ENCODE results near the gene NFIA.

Gene NFIA

GRCh38 chr1:61278966-61279365 is 196.6 kb downstream of the NFIA start:
- no peak overlapping the region for H3K9ac ChIP-seq (ENCODE audit: low read length)
- H3K27me3 ChIP-seq (ENCODE audit: control insufficient read depth, insufficient read depth, low read length): no peaks in the 10 kb centered on the region
- no peak overlapping the region for H3K4me3 ChIP-seq (ENCODE audit: low read length)
- H3K36me3 ChIP-seq (ENCODE audit: control insufficient read depth, low read depth, low read length): no peaks in the 10 kb centered on the region
- H3K9me3 ChIP-seq (ENCODE audit: control insufficient read depth, low read depth, low read length): no peaks in the 10 kb centered on the region
- H3K4me1 ChIP-seq (ENCODE audit: control insufficient read depth, low read depth, low read length): peaks cover 16% of the 10 kb centered on the region
- no peak overlapping the region for H3K27ac ChIP-seq (ENCODE audit: low read length)

GRCh38 chr1:61279570-61279969 is 197.2 kb downstream of the NFIA start:
- Histone ChIP-seq H3K9ac (ENCODE audit: low read length) (no peak overlapping the region), H3K4me3 (ENCODE audit: low read length) (no peak overlapping the region), H3K9me3 (ENCODE audit: control insufficient read depth, low read depth, low read length) (no peaks in the 10 kb centered on the region), H3K27ac (ENCODE audit: low read length) (no peak overlapping the region), H3K4me1 (ENCODE audit: control insufficient read depth, low read depth, low read length) (peaks cover 21% of the 10 kb centered on the region), H3K27me3 (ENCODE audit: control insufficient read depth, insufficient read depth, low read length) (no peaks in the 10 kb centered on the region), H3K36me3 (ENCODE audit: control insufficient read depth, low read depth, low read length) (no peaks in the 10 kb centered on the region)

DNA sequence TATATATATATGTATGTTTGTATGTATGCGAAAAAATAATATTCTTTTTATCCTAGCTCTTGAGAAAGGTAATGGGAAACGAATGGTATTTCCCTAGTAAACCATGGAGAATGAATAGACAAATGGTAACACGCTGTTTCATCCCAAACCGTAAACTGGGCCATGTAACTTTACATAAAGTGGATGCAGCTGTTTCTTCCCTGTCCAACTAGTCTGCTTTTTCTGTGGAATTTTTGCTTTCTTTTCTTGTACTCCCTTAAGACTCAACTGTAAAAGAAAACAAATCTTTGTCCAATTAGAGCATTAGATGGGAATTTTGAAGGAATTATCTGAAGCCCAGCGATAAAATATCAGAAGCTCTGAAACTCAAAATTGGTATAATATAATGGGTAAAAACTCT is 198.1 kb downstream of the NFIA start:
- Histone ChIP-seq H3K4me3 (ENCODE audit: low read length) (no peak overlapping the region), H3K9me3 (ENCODE audit: control insufficient read depth, low read depth, low read length) (no peaks in the 10 kb centered on the region), H3K27ac (ENCODE audit: low read length) (no peak overlapping the region), H3K36me3 (ENCODE audit: control insufficient read depth, low read depth, low read length) (no peaks in the 10 kb centered on the region), H3K4me1 (ENCODE audit: control insufficient read depth, low read depth, low read length) (peaks cover 30% of the 10 kb centered on the region), H3K9ac (ENCODE audit: low read length) (no peak overlapping the region), H3K27me3 (ENCODE audit: control insufficient read depth, insufficient read depth, low read length) (no peaks in the 10 kb centered on the region)

DNA sequence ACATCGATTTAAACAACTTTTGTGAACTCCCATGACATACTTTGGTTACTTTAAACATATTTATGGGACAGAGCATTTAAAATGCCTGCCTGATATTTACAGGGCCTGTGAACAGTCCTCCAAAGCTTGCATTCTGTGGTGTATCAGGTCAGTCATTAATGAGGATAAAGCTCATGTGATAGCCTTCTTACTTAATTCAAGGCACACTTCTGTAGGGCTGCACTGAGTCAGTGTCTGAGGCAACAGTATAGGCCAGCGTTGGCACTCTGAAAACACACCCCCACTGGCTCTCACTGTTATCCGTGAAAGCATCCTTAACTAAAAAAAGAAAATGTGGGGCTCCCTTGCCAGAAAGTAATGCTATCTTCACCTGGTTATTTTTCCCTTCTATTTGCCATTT is 200.0 kb downstream of the NFIA start:
- no peak overlapping the region for H3K4me3 ChIP-seq (ENCODE audit: low read length)
- no peaks in the 10 kb centered on the region for H3K27me3 ChIP-seq (ENCODE audit: control insufficient read depth, insufficient read depth, low read length)
- no peaks in the 10 kb centered on the region for H3K36me3 ChIP-seq (ENCODE audit: control insufficient read depth, low read depth, low read length)
- no peaks in the 10 kb centered on the region for H3K9me3 ChIP-seq (ENCODE audit: control insufficient read depth, low read depth, low read length)
- H3K27ac ChIP-seq (ENCODE audit: low read length): no peak overlapping the region
- peaks cover 30% of the 10 kb centered on the region for H3K4me1 ChIP-seq (ENCODE audit: control insufficient read depth, low read depth, low read length)
- no peak overlapping the region for H3K9ac ChIP-seq (ENCODE audit: low read length)

DNA sequence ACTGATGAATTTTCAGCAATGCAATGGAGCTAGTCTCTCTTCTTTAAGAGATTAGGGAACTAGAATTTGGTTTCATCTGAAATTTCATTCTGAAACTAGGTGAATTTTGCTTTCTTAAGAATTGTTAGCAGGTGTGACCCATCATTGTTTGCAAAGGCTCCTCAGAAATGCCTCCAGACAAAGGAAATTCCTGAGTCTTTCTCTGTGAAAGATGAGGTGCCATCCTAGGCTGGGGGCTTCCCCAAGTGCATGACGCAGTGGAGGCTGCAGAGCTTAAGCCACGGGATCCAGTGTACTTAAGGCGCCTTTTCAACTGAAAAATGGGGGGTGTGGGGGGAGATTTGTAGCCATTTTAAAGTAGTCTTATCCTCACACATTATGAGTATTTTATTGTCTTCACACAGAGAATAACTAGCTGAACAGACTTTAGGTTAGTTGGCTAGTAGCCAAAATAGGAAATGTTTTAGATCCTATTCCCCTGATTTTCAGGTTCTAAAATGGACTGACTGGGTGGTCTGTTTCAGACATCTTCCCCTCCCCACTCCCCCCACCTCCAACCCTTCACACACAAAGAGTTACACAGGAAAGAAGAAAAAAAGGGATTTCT is 202.0 kb downstream of the NFIA start:
- peak overlapping the region; percentile 12 for H3K27ac ChIP-seq (ENCODE audit: low read length)
- no peak overlapping the region for H3K9ac ChIP-seq (ENCODE audit: low read length)

GRCh38 chr1:61284936-61285335 is 202.6 kb downstream of the NFIA start:
- no peaks in the 10 kb centered on the region for H3K36me3 ChIP-seq (ENCODE audit: control insufficient read depth, low read depth, low read length)
- no peaks in the 10 kb centered on the region for H3K9me3 ChIP-seq (ENCODE audit: control insufficient read depth, low read depth, low read length)
- no peaks in the 10 kb centered on the region for H3K27me3 ChIP-seq (ENCODE audit: control insufficient read depth, insufficient read depth, low read length)
- H3K27ac ChIP-seq (ENCODE audit: low read length): no peak overlapping the region
- peaks cover 29% of the 10 kb centered on the region for H3K4me1 ChIP-seq (ENCODE audit: control insufficient read depth, low read depth, low read length)
- no peak overlapping the region for H3K4me3 ChIP-seq (ENCODE audit: low read length)
- H3K9ac ChIP-seq (ENCODE audit: low read length): no peak overlapping the region

More for the DNA sequence above, 202.0 kb downstream of the NFIA start:
- H3K36me3 ChIP-seq (ENCODE audit: control insufficient read depth, low read depth, low read length): no peaks in the 10 kb centered on the region
- H3K9me3 ChIP-seq (ENCODE audit: control insufficient read depth, low read depth, low read length): no peaks in the 10 kb centered on the region
- no peaks in the 10 kb centered on the region for H3K27me3 ChIP-seq (ENCODE audit: control insufficient read depth, insufficient read depth, low read length)
- peaks cover 29% of the 10 kb centered on the region for H3K4me1 ChIP-seq (ENCODE audit: control insufficient read depth, low read depth, low read length)
- H3K4me3 ChIP-seq (ENCODE audit: low read length): peak overlapping the region; percentile 23

DNA sequence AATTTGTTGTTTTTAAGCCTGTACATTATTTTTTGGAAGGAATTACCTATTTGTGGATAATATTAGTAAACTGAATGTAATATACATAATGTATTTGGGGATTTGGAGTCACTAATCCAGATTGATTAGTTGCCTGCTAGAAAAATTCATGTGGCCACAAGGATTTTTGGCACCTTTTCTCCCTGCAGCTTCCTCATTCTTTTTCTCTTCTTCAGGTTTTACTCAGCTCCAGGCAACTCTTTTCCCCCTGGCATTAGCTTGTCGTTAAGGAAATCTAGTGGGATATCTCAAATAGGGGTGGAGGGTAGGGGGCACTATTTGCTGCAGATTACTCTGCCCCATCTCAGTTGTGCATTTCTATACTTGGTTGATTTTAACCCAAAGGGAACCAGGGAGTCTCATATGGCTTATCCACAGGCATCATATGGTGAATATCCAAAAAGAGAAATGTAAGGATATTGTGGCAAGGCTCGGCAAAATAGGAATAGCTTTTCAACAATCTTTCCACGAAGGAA is 203.1 kb downstream of the NFIA start:
- no peaks in the 10 kb centered on the region for H3K27me3 ChIP-seq (ENCODE audit: control insufficient read depth, insufficient read depth, low read length)

GRCh38 chr1:61287014-61287413 is 204.7 kb downstream of the NFIA start:
- no peaks in the 10 kb centered on the region for H3K36me3 ChIP-seq (ENCODE audit: control insufficient read depth, low read depth, low read length)
- no peak overlapping the region for H3K27ac ChIP-seq (ENCODE audit: low read length)
- H3K9ac ChIP-seq (ENCODE audit: low read length): no peak overlapping the region
- no peak overlapping the region for H3K4me3 ChIP-seq (ENCODE audit: low read length)
- no peaks in the 10 kb centered on the region for H3K9me3 ChIP-seq (ENCODE audit: control insufficient read depth, low read depth, low read length)
- H3K27me3 ChIP-seq (ENCODE audit: control insufficient read depth, insufficient read depth, low read length): no peaks in the 10 kb centered on the region
- peaks cover 36% of the 10 kb centered on the region for H3K4me1 ChIP-seq (ENCODE audit: control insufficient read depth, low read depth, low read length)

More for the DNA sequence above, 203.1 kb downstream of the NFIA start:
- Histone ChIP-seq H3K4me1 (ENCODE audit: control insufficient read depth, low read depth, low read length) (peaks cover 33% of the 10 kb centered on the region), H3K4me3 (ENCODE audit: low read length) (no peak overlapping the region), H3K9me3 (ENCODE audit: control insufficient read depth, low read depth, low read length) (no peaks in the 10 kb centered on the region), H3K9ac (ENCODE audit: low read length) (no peak overlapping the region), H3K36me3 (ENCODE audit: control insufficient read depth, low read depth, low read length) (no peaks in the 10 kb centered on the region), H3K27ac (ENCODE audit: low read length) (no peak overlapping the region)

DNA sequence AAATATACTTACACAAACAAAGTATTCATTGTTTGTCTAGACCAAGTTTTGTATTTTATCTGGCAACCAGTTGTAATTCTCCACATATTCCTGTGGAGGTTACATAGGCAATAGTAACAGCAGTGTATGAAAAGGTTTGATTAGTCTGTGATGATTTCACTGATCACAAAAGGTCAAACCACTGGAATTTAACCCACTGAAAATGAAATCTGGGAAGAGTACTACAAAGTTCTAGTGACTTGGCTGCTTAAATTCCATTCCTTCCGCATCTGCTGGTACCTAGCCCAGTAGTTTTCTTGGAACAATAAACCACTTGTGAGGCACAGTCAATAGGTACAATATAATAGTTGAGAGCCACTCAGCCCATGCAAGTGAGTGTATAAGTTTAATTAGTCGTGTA is 205.4 kb downstream of the NFIA start:
- Histone ChIP-seq H3K27me3 (ENCODE audit: control insufficient read depth, insufficient read depth, low read length) (no peaks in the 10 kb centered on the region), H3K36me3 (ENCODE audit: control insufficient read depth, low read depth, low read length) (no peaks in the 10 kb centered on the region), H3K4me1 (ENCODE audit: control insufficient read depth, low read depth, low read length) (peaks cover 32% of the 10 kb centered on the region), H3K4me3 (ENCODE audit: low read length) (no peak overlapping the region), H3K27ac (ENCODE audit: low read length) (no peak overlapping the region), H3K9ac (ENCODE audit: low read length) (no peak overlapping the region), H3K9me3 (ENCODE audit: control insufficient read depth, low read depth, low read length) (no peaks in the 10 kb centered on the region)

DNA sequence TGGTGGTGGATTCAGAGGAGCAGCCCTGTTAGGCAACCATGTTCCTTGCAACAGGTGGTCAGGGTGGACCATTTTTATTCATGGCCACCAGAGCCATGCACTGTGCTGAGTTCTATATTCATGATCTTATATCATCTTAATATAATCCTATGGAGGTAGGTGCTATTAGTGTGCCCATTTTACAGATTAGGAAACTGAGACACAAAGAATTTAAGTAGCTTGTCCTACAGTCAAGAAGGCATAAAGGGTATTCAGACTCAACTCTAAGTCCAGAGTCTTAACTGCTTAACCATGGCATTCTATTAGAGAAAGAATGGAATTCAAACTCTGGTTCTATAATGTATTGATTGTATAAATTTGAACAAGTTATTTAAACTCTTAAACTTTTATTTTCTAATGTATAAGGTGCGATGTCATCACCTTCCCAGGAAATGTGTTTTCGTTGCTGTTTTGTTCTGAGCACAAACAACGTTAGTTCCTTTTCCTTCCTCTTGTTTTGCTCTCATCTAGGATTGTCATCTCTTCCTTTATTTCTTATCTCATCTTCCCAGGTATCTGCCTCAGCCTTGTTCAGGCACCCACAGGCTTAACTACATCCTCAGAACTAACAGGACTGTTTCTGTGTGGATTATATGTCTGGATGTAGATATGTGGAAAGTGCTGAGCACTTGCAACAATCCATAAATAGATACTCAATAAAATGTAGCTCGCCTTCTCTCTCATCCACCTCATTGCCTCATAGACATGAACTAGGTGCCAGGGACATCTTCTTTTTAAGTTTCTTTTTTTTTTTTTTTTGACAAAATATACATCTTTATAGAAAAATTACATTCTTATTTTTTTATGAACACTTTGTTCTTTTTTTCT is 207.1 kb downstream of the NFIA start:
- Histone ChIP-seq H3K9ac (ENCODE audit: low read length) (no peak overlapping the region), H3K4me3 (ENCODE audit: low read length) (no peak overlapping the region), H3K4me1 (ENCODE audit: control insufficient read depth, low read depth, low read length) (peaks cover 31% of the 10 kb centered on the region), H3K9me3 (ENCODE audit: control insufficient read depth, low read depth, low read length) (no peaks in the 10 kb centered on the region), H3K27ac (ENCODE audit: low read length) (no peak overlapping the region), H3K36me3 (ENCODE audit: control insufficient read depth, low read depth, low read length) (no peaks in the 10 kb centered on the region), H3K27me3 (ENCODE audit: control insufficient read depth, insufficient read depth, low read length) (no peaks in the 10 kb centered on the region)

GRCh38 chr1:61290525-61290924 is 208.2 kb downstream of the NFIA start:
- Histone ChIP-seq H3K9me3 (ENCODE audit: control insufficient read depth, low read depth, low read length) (no peaks in the 10 kb centered on the region), H3K9ac (ENCODE audit: low read length) (no peak overlapping the region), H3K27ac (ENCODE audit: low read length) (no peak overlapping the region), H3K27me3 (ENCODE audit: control insufficient read depth, insufficient read depth, low read length) (no peaks in the 10 kb centered on the region), H3K4me3 (ENCODE audit: low read length) (no peak overlapping the region), H3K36me3 (ENCODE audit: control insufficient read depth, low read depth, low read length) (no peaks in the 10 kb centered on the region), H3K4me1 (ENCODE audit: control insufficient read depth, low read depth, low read length) (peaks cover 31% of the 10 kb centered on the region)
